ENCODE data around the gene TPPP. TPM values are rescaled to one million over a fixed set of nuclear protein-coding genes. Genes with fewer than 3 reads are reported as not detected.

TPPP gene
- total and polyA plus RNA-seq, 2 donors (not counting 3 experiments of a cell fraction or from before 2014, with no cell fraction given) = 0.04 to 0.09 TPM

- H4K20me1 ChIP-seq (replicated peaks; ENCODE audit: control insufficient read depth, extremely low read depth, insufficient read depth, low read length) = no peaks in the 10 kb centered on the region
- DNase-seq (ENCODE audit: low read depth, low spot score) = no peak
- no TSS peak for BruUV-seq (replicated peaks)
- no peaks in the 10 kb centered on the region for H3K4me1 ChIP-seq (ENCODE audit: control insufficient read depth, extremely low read depth, insufficient read depth, low read length)
- H3K27ac ChIP-seq (ENCODE audit: insufficient read depth, low read depth, low read length) = no peak overlapping the region
- POLR2A ChIA-PET = no interaction called here
- no peaks in the 10 kb centered on the region for H3K27me3 ChIP-seq (ENCODE audit: control insufficient read depth in 2 of 2, insufficient read depth in 2 of 2, low read length in 2 of 2)
- dilution Hi-C loops (cut with MboI; ENCODE audit: extremely low pct_ligation_motif_present, low sequenced_read_pairs) (no loop called here), intact Hi-C loops (cut with micrococcal nuclease) (no loop called here)
- H3K9ac ChIP-seq (replicated peaks; ENCODE audit: extremely low read depth, insufficient read depth, low read length) = no peak overlapping the region
- no peak overlapping the region for H3K4me2 ChIP-seq (ENCODE audit: insufficient read depth, low read length)
- H3K4me3 ChIP-seq (replicated peaks in 1 of 3; ENCODE audit: insufficient read depth in 1 of 3, low read depth in 1 of 3, low read length in 3 of 3) = no peak overlapping the region
- TF ChIP-seq GATA2 (IDR thresholded peaks at IDR 0.05; ENCODE audit: insufficient read depth, insufficient read length, low read depth, low read length) (no peak), CTCF (IDR thresholded peaks at IDR 0.05; ENCODE audit: extremely low read depth in 1 of 2, insufficient read depth in 1 of 2, low read depth in 1 of 2, low read length in 2 of 2) (no peak), FOS (IDR thresholded peaks at IDR 0.05; ENCODE audit: borderline replicate concordance, insufficient read depth, low read length) (no peak), MYC (IDR thresholded peaks at IDR 0.05; ENCODE audit: low read depth, low read length) (no peak), MAX (IDR thresholded peaks at IDR 0.05; ENCODE audit: insufficient read depth, insufficient read length) (no peak), POLR2A (IDR thresholded peaks at IDR 0.05; ENCODE audit: low read depth, low read length) (no peak), EZH2 (IDR thresholded peaks at IDR 0.05; ENCODE audit: borderline replicate concordance, low read depth, low read length, severe bottlenecking) (no peak), POLR2AphosphoS5 (IDR thresholded peaks at IDR 0.05; ENCODE audit: insufficient read depth, low read depth, low read length) (no peak), JUN (IDR thresholded peaks at IDR 0.05; ENCODE audit: borderline replicate concordance, insufficient read depth, insufficient read length, low read depth) (no peak)
- H3K9me3 ChIP-seq (replicated peaks; ENCODE audit: control insufficient read depth, insufficient read depth, low read length) = no peaks in the 10 kb centered on the region
- no peaks in the 10 kb centered on the region for H3K9me1 ChIP-seq (replicated peaks; ENCODE audit: control insufficient read depth, extremely low read depth, insufficient read depth, low read length)
- H3K36me3 ChIP-seq (ENCODE audit: control insufficient read depth in 2 of 2, extremely low read depth in 1 of 2, insufficient read depth in 2 of 2, low read length in 2 of 2) = peaks cover 3 to 7% of the 10 kb centered on the region in 2 experiments
- CTCF ChIA-PET = interaction anchor here (1.1 kb wide), 1 partner anchor 23 kb away, joined by 3 read pairs; no protein-coding TSS in a partner anchor
- no peak overlapping the region for H2AFZ ChIP-seq (ENCODE audit: low read depth, low read length)
- FAIRE-seq = no peak
- no peaks in the 10 kb centered on the region for H3K79me2 ChIP-seq (ENCODE audit: control insufficient read depth, insufficient read depth, low read length)
These were observed 46.6 kb downstream of the TPPP start for GRCh38 chr5:646396-647201.
